Keratinocyte (primary cell): ENCODE measurements around the gene ZBTB8A. TPM values are rescaled to one million over a fixed set of nuclear protein-coding genes. Genes with fewer than 3 reads are reported as not detected.
A peak's percentile ranks its signal among the peaks of the same experiment; 100 is the strongest.

ENCODE experiments used
- DNase-seq: peaks from one replicate; pipeline ENCODE4 v3.0.0-alpha.2; 2011; ENCODE audit warnings: low read depth, missing footprints, low spot score
- FAIRE-seq: peaks from 2 replicates; lab custom pipeline; 2011; peaks lifted over from hg19 to GRCh38; lab: Jason Lieb, UNC
- H2AFZ ChIP-seq: 2 replicates; pipeline ENCODE4 v1.6.0; 2012; ENCODE audit warnings: low read length, control low read depth, inconsistent platforms; ENCODE audit not compliant: control insufficient read depth
- H3K27ac ChIP-seq: 2 replicates; pipeline ENCODE4 v1.5.1; 2011; ENCODE audit warnings: low read length; ENCODE audit not compliant: control insufficient read depth, insufficient read depth
- H3K27me3 ChIP-seq: 3 replicates; pipeline ENCODE4 v1.6.0; 2011; ENCODE audit warnings: low read length; ENCODE audit not compliant: control insufficient read depth, insufficient read depth; ENCODE audit errors: extremely low read depth
- H3K36me3 ChIP-seq, 2 experiments: 2 replicates in 1 of 2; 3 replicates in 1 of 2; pipeline ENCODE4 v1.5.1; 2011; ENCODE audit warnings: low read length in 2 of 2, mild to moderate bottlenecking in 1 of 2; ENCODE audit not compliant: control insufficient read depth in 2 of 2, insufficient read depth in 2 of 2; ENCODE audit errors: extremely low read depth in 1 of 2
- H3K4me1 ChIP-seq: 3 replicates; pipeline ENCODE4 v1.5.1; 2011; ENCODE audit warnings: low read length; ENCODE audit not compliant: control insufficient read depth, insufficient read depth; ENCODE audit errors: extremely low read depth
- H3K4me2 ChIP-seq: 3 replicates; pipeline ENCODE4 v1.6.0; 2011; ENCODE audit warnings: low read depth, low read length; ENCODE audit not compliant: control insufficient read depth, insufficient read depth; ENCODE audit errors: extremely low read depth
- H3K4me3 ChIP-seq, 3 experiments: fragments of 200-600 bp in 1 of 3; sonication (generic) in 1 of 3; 2 replicates in 2 of 3; 3 replicates in 1 of 3; pipeline ENCODE4 v1.5.1; 2011 to 2016; ENCODE audit warnings: low read length in 3 of 3, mild to moderate bottlenecking in 3 of 3, control low read depth in 2 of 3, inconsistent platforms in 1 of 3, low read depth in 1 of 3, mixed read lengths in 1 of 3, mixed run types in 1 of 3, moderate library complexity in 1 of 3; ENCODE audit not compliant: control insufficient read depth in 2 of 3, insufficient read depth in 2 of 3; ENCODE audit errors: extremely low read depth in 1 of 3
- H3K79me2 ChIP-seq: 2 replicates; pipeline ENCODE4 v1.6.0; 2012; ENCODE audit warnings: low read length; ENCODE audit not compliant: control insufficient read depth, insufficient read depth
- H3K9ac ChIP-seq: 3 replicates; pipeline ENCODE4 v1.6.0; 2011; ENCODE audit warnings: low read length; ENCODE audit not compliant: control insufficient read depth, insufficient read depth; ENCODE audit errors: extremely low read depth
- H3K9me1 ChIP-seq: 3 replicates; pipeline ENCODE4 v1.6.0; 2011; ENCODE audit warnings: low read length; ENCODE audit not compliant: control insufficient read depth, insufficient read depth; ENCODE audit errors: extremely low read depth
- H3K9me3 ChIP-seq: 2 replicates; pipeline ENCODE4 v1.5.1; 2012; ENCODE audit warnings: low read depth, low read length; ENCODE audit not compliant: control insufficient read depth
- H4K20me1 ChIP-seq: 3 replicates; pipeline ENCODE4 v1.6.0; 2011; ENCODE audit warnings: low read length; ENCODE audit not compliant: control insufficient read depth, insufficient read depth; ENCODE audit errors: extremely low read depth
- CTCF ChIP-seq, 3 experiments: IDR thresholded peaks in 1 of 3; conservative IDR thresholded peaks in 1 of 3; optimal IDR thresholded peaks in 1 of 3; 2 replicates in 2 of 3; 3 replicates in 1 of 3; pipeline versions ENCODE3 to v1.5.1; 2011; ENCODE audit warnings: low read length in 3 of 3, mild to moderate bottlenecking in 3 of 3, moderate library complexity in 2 of 3, control low read depth in 1 of 3, inconsistent platforms in 1 of 3; ENCODE audit not compliant: insufficient read depth in 2 of 3; ENCODE audit errors: extremely low read depth in 1 of 3
- EZH2 ChIP-seq: IDR thresholded peaks from one replicate; pipeline ENCODE4 v1.6.1; 2012; ENCODE audit warnings: inconsistent platforms, mild to moderate bottlenecking, low read length, moderate library complexity
- dilution Hi-C: fragments of 300-500 bp; cut with MboI; formaldehyde crosslinking; loops from one replicate; pipeline ENCODE4 v1.7.0; 2020; ENCODE audit warnings: low sequenced_read_pairs; ENCODE audit not compliant: extremely low pct_ligation_motif_present
- polyA plus RNA-seq, 5 experiments: library from polyadenylated mRNA; depleted of rRNA in 3 of 5; stranded (reverse) in 3 of 5; stranded (forward) in 1 of 5; unstranded in 1 of 5; fragments of >200 nt; gene quantifications; 1 replicate in 1 of 5; 2 replicates in 3 of 5; 3 replicates in 1 of 5; pipeline versions ENCODE4 v1.2.1 to v1.2.3, GENCODE V29; 2011 to 2012; ENCODE audit warnings: missing spikeins in 2 of 5, low read depth in 1 of 5, low replicate concordance in 1 of 5

The ZBTB8A gene
- polyA plus RNA-seq, 1 donor (not counting 4 experiments of a cell fraction or from before 2014, with no cell fraction given): 5.3 TPM

GRCh38 chr1:32501865-32502264 lies 37.4 kb upstream of the ZBTB8A start:
- Histone ChIP-seq H3K9ac (no peak overlapping the region), H4K20me1 (no peaks in the 10 kb centered on the region), H3K4me2 (no peak overlapping the region), H2AFZ (peak overlapping the region; percentile 24), H3K27ac (no peak overlapping the region), H3K9me1 (no peaks in the 10 kb centered on the region), H3K4me1 (no peaks in the 10 kb centered on the region), H3K4me3 (no peak overlapping the region), H3K9me3 (no peaks in the 10 kb centered on the region), H3K36me3 (no peaks in the 10 kb centered on the region), H3K79me2 (no peaks in the 10 kb centered on the region), H3K27me3 (no peaks in the 10 kb centered on the region)
- no peak for DNase-seq
- TF ChIP-seq CTCF (optimal IDR thresholded peaks at IDR 0.05 in 1 of 3, IDR thresholded peaks at IDR 0.05 in 1 of 3, conservative IDR thresholded peaks at IDR 0.05 in 1 of 3; ENCODE audit: extremely low read depth in 1 of 3, insufficient read depth in 2 of 3, low read length in 3 of 3) (no peak), EZH2 (no peak)
- peak; percentile 13 for FAIRE-seq
- dilution Hi-C loops: no loop called here

- TF ChIP-seq CTCF (optimal IDR thresholded peaks at IDR 0.05 in 1 of 3, IDR thresholded peaks at IDR 0.05 in 1 of 3, conservative IDR thresholded peaks at IDR 0.05 in 1 of 3; ENCODE audit: extremely low read depth in 1 of 3, insufficient read depth in 2 of 3, low read length in 3 of 3) (no peak), EZH2 (no peak)
- Histone ChIP-seq H3K9me1 (no peaks in the 10 kb centered on the region), H3K79me2 (no peaks in the 10 kb centered on the region), H3K27ac (no peak overlapping the region), H3K27me3 (no peaks in the 10 kb centered on the region), H3K36me3 (no peaks in the 10 kb centered on the region), H3K4me1 (no peaks in the 10 kb centered on the region), H3K4me3 (no peak overlapping the region), H3K4me2 (no peak overlapping the region), H4K20me1 (no peaks in the 10 kb centered on the region), H3K9me3 (no peaks in the 10 kb centered on the region), H2AFZ (no peak overlapping the region), H3K9ac (no peak overlapping the region)
- no peak for DNase-seq
- dilution Hi-C loops: no loop called here
- no peak for FAIRE-seq
Measured at GRCh38 chr1:32503153-32503552, 36.1 kb upstream of the ZBTB8A start.
